Stimulated activated memory B cell treated with anti-CD40 and anti-IgM and Interleukin-4, amounts not matched to agents 10 μg/mL and 1 μg/mL and 100 μg/mL, for 72 hours (primary cell): ENCODE measurements around the gene CD207.

Experiments
- ATAC-seq: fragments of 150-1000 bp; cut with Tn5 transposase; 2 replicates; pipeline ENCODE4 v1.10.0; 2021
- H3K27ac Mint-ChIP-seq: one replicate; pipeline ENCODE4 v1.8.0; 2022; ENCODE audit warnings: mild to moderate bottlenecking, mixed read lengths
- H3K27me3 Mint-ChIP-seq: one replicate; pipeline ENCODE4 v1.8.0; 2022; ENCODE audit warnings: mixed read lengths
- H3K36me3 Mint-ChIP-seq: one replicate; pipeline ENCODE4 v1.8.0; 2022; ENCODE audit warnings: mixed read lengths
- H3K4me1 Mint-ChIP-seq: one replicate; pipeline ENCODE4 v1.8.0; 2022; ENCODE audit warnings: mixed read lengths
- H3K4me3 Mint-ChIP-seq: one replicate; pipeline ENCODE4 v1.8.0; 2022; ENCODE audit warnings: mild to moderate bottlenecking, moderate library complexity, mixed read lengths
- H3K9me3 Mint-ChIP-seq: one replicate; pipeline ENCODE4 v1.8.0; 2022; ENCODE audit warnings: mixed read lengths

The CD207 gene

GRCh38 chr2:70834881-70835280 is 735 bp downstream of the CD207 start:
- Mint-ChIP-seq H3K27me3 (peaks cover 7% of the 10 kb centered on the region), H3K36me3 (no peaks in the 10 kb centered on the region), H3K4me1 (no peaks in the 10 kb centered on the region), H3K27ac (no peak overlapping the region), H3K4me3 (no peak overlapping the region), H3K9me3 (no peaks in the 10 kb centered on the region)
- no peak for ATAC-seq

GRCh38 chr2:70834106-70834505 is 1.5 kb downstream of the CD207 start:
- Mint-ChIP-seq H3K36me3 (no peaks in the 10 kb centered on the region), H3K27ac (no peak overlapping the region), H3K4me3 (no peak overlapping the region), H3K9me3 (no peaks in the 10 kb centered on the region), H3K27me3 (peaks cover 13% of the 10 kb centered on the region), H3K4me1 (no peaks in the 10 kb centered on the region)
- no peak for ATAC-seq

GRCh38 chr2:70833246-70833645 is 2.4 kb downstream of the CD207 start:
- Mint-ChIP-seq H3K36me3 (no peaks in the 10 kb centered on the region), H3K4me1 (no peaks in the 10 kb centered on the region), H3K4me3 (no peak overlapping the region), H3K27me3 (peaks cover 20% of the 10 kb centered on the region), H3K27ac (no peak overlapping the region), H3K9me3 (no peaks in the 10 kb centered on the region)
- no peak for ATAC-seq

- no peak for ATAC-seq
- Mint-ChIP-seq H3K9me3 (no peaks in the 10 kb centered on the region), H3K36me3 (no peaks in the 10 kb centered on the region), H3K27ac (no peak overlapping the region), H3K4me3 (no peak overlapping the region), H3K27me3 (peaks cover 26% of the 10 kb centered on the region), H3K4me1 (no peaks in the 10 kb centered on the region)
These were observed 3.2 kb downstream of the CD207 start for GRCh38 chr2:70832386-70832785.

- no peak for ATAC-seq
- H3K27me3 Mint-ChIP-seq: peaks cover 31% of the 10 kb centered on the region
- H3K9me3 Mint-ChIP-seq: no peaks in the 10 kb centered on the region
- no peak overlapping the region for H3K4me3 Mint-ChIP-seq
- H3K27ac Mint-ChIP-seq: no peak overlapping the region
- H3K36me3 Mint-ChIP-seq: no peaks in the 10 kb centered on the region
- no peaks in the 10 kb centered on the region for H3K4me1 Mint-ChIP-seq
These were observed 3.8 kb downstream of the CD207 start for GRCh38 chr2:70831861-70832260.

- no peaks in the 10 kb centered on the region for H3K4me1 Mint-ChIP-seq
- peaks cover 37% of the 10 kb centered on the region for H3K27me3 Mint-ChIP-seq
- H3K4me3 Mint-ChIP-seq: no peak overlapping the region
- H3K9me3 Mint-ChIP-seq: no peaks in the 10 kb centered on the region
- no peak overlapping the region for H3K27ac Mint-ChIP-seq
- H3K36me3 Mint-ChIP-seq: no peaks in the 10 kb centered on the region
- ATAC-seq: no peak
These were observed 5.2 kb downstream of the CD207 start for GRCh38 chr2:70830366-70830765.

- no peaks in the 10 kb centered on the region for H3K36me3 Mint-ChIP-seq
- no peak overlapping the region for H3K4me3 Mint-ChIP-seq
- peaks cover 37% of the 10 kb centered on the region for H3K27me3 Mint-ChIP-seq
- ATAC-seq: no peak
- no peaks in the 10 kb centered on the region for H3K4me1 Mint-ChIP-seq
- no peak overlapping the region for H3K27ac Mint-ChIP-seq
- H3K9me3 Mint-ChIP-seq: no peaks in the 10 kb centered on the region
These were observed 5.7 kb downstream of the CD207 start for GRCh38 chr2:70829916-70830315.

GRCh38 chr2:70828914-70829824 is 6.4 kb downstream of the CD207 start:
- no peak for ATAC-seq
- Mint-ChIP-seq H3K4me1 (no peaks in the 10 kb centered on the region), H3K27me3 (peaks cover 37% of the 10 kb centered on the region), H3K36me3 (no peaks in the 10 kb centered on the region), H3K9me3 (no peaks in the 10 kb centered on the region), H3K4me3 (no peak overlapping the region), H3K27ac (no peak overlapping the region)

- Mint-ChIP-seq H3K4me3 (no peak overlapping the region), H3K27me3 (peaks cover 37% of the 10 kb centered on the region), H3K4me1 (no peaks in the 10 kb centered on the region), H3K36me3 (no peaks in the 10 kb centered on the region), H3K9me3 (no peaks in the 10 kb centered on the region), H3K27ac (no peak overlapping the region)
- ATAC-seq: no peak
These were observed 7.5 kb downstream of the CD207 start for GRCh38 chr2:70828115-70828514.

GRCh38 chr2:70827388-70827787 is 8.2 kb downstream of the CD207 start:
- Mint-ChIP-seq H3K4me3 (no peak overlapping the region), H3K27ac (no peak overlapping the region), H3K36me3 (no peaks in the 10 kb centered on the region), H3K9me3 (no peaks in the 10 kb centered on the region), H3K27me3 (peaks cover 37% of the 10 kb centered on the region), H3K4me1 (no peaks in the 10 kb centered on the region)
- ATAC-seq: no peak

GRCh38 chr2:70826696-70827350 is 8.8 kb downstream of the CD207 start:
- Mint-ChIP-seq H3K36me3 (no peaks in the 10 kb centered on the region), H3K27me3 (peaks cover 37% of the 10 kb centered on the region), H3K9me3 (no peaks in the 10 kb centered on the region), H3K27ac (no peak overlapping the region), H3K4me1 (no peaks in the 10 kb centered on the region), H3K4me3 (no peak overlapping the region)
- no peak for ATAC-seq

GRCh38 chr2:70823249-70823648 is 12.4 kb downstream of the CD207 start:
- peaks cover 50% of the 10 kb centered on the region for H3K27me3 Mint-ChIP-seq
- H3K4me1 Mint-ChIP-seq: no peaks in the 10 kb centered on the region
- ATAC-seq: no peak
- H3K4me3 Mint-ChIP-seq: no peak overlapping the region
- no peaks in the 10 kb centered on the region for H3K9me3 Mint-ChIP-seq
- no peaks in the 10 kb centered on the region for H3K36me3 Mint-ChIP-seq
- no peak overlapping the region for H3K27ac Mint-ChIP-seq

- ATAC-seq: no peak
- no peak overlapping the region for H3K27ac Mint-ChIP-seq
- peaks cover 53% of the 10 kb centered on the region for H3K27me3 Mint-ChIP-seq
- no peaks in the 10 kb centered on the region for H3K4me1 Mint-ChIP-seq
- no peak overlapping the region for H3K4me3 Mint-ChIP-seq
- no peaks in the 10 kb centered on the region for H3K36me3 Mint-ChIP-seq
- H3K9me3 Mint-ChIP-seq: no peaks in the 10 kb centered on the region
These were observed 12.8 kb downstream of the CD207 start for GRCh38 chr2:70822843-70823242.

GRCh38 chr2:70820499-70820898 is 15.1 kb downstream of the CD207 start, which contains the start of gene CLEC4F:
CLEC4F (minus strand) TSS chr2:70820599; CDS start chr2:70820523, 76 bp downstream.
- ATAC-seq: no peak
- H3K27me3 Mint-ChIP-seq: peaks cover 47% of the 10 kb centered on the region
- no peaks in the 10 kb centered on the region for H3K4me1 Mint-ChIP-seq
- H3K27ac Mint-ChIP-seq: no peak within 1 kb of the TSS
- H3K4me3 Mint-ChIP-seq: no peak within 1 kb of the TSS
- no peaks in the 10 kb centered on the region for H3K9me3 Mint-ChIP-seq
- no peaks in the 10 kb centered on the region for H3K36me3 Mint-ChIP-seq

- no peaks in the 10 kb centered on the region for H3K36me3 Mint-ChIP-seq
- ATAC-seq: no peak
- H3K9me3 Mint-ChIP-seq: no peaks in the 10 kb centered on the region
- H3K27me3 Mint-ChIP-seq: peaks cover 54% of the 10 kb centered on the region
- H3K4me1 Mint-ChIP-seq: no peaks in the 10 kb centered on the region
- H3K4me3 Mint-ChIP-seq: no peak overlapping the region
- no peak overlapping the region for H3K27ac Mint-ChIP-seq
These were observed 18.2 kb downstream of the CD207 start for GRCh38 chr2:70817284-70817954.
